Measurements from ENCODE around the gene RPS16.

Gene RPS16

DNA sequence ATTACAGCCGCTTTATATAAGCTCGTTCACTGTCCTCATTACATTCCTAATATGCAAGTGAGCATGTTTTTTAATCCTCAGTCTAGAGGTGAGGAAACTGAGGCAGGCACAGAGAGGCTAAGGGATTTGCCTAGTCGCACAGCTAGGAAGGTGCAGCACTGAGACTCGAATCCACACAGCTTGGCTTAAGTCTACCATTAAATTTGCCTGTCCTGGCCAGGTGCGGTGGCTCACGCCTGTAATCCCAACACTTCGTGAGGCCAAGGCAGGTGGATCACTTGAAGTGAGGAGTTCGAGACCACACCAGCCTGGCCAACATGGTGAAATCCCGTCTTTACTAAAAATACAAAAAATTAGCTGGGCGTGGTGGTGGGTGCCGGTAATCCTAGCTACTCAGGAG is 8.0 kb downstream of the RPS16 start:
- TF ChIP-seq, protein P1, sequence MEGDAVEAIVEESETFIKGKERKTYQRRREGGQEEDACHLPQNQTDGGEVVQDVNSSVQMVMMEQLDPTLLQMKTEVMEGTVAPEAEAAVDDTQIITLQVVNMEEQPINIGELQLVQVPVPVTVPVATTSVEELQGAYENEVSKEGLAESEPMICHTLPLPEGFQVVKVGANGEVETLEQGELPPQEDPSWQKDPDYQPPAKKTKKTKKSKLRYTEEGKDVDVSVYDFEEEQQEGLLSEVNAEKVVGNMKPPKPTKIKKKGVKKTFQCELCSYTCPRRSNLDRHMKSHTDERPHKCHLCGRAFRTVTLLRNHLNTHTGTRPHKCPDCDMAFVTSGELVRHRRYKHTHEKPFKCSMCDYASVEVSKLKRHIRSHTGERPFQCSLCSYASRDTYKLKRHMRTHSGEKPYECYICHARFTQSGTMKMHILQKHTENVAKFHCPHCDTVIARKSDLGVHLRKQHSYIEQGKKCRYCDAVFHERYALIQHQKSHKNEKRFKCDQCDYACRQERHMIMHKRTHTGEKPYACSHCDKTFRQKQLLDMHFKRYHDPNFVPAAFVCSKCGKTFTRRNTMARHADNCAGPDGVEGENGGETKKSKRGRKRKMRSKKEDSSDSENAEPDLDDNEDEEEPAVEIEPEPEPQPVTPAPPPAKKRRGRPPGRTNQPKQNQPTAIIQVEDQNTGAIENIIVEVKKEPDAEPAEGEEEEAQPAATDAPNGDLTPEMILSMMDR (IDR thresholded peaks at IDR 0.05; ENCODE audit: low read depth, low read length, missing control alignments): no peak
- no peak overlapping the region for H3K4me3 ChIP-seq (ENCODE audit: low read depth, low read length)
- DNase-seq (ENCODE audit: low read depth): no peak
- in situ Hi-C loops (cut with HindIII; ENCODE audit: low sequenced_read_pairs): no loop called here

DNA sequence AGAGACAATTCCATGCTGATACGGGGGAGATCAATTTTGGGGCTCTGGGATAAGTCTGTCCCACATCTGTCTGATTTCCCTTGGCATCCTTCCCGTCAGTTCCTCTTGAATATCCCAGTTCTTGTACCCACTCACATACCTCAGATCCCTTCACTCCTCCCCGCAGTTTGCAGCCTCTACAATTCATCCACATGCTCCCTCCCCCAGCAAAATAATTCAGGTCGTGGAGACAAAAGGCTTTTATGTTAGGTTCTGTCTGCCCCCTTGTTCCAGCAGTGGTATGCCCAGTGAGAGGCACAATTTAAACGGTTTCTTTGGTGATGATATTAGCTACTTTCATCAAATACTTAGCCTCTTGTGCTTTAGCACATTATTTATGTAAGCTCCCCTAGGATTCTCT is 9.6 kb downstream of the RPS16 start:
- DNase-seq (ENCODE audit: low read depth): no peak
- H3K4me3 ChIP-seq (ENCODE audit: low read depth, low read length): no peak overlapping the region
- TF ChIP-seq, protein P1 (IDR thresholded peaks at IDR 0.05; ENCODE audit: low read depth, low read length, missing control alignments): no peak
- in situ Hi-C loops (cut with HindIII; ENCODE audit: low sequenced_read_pairs): no loop called here

DNA sequence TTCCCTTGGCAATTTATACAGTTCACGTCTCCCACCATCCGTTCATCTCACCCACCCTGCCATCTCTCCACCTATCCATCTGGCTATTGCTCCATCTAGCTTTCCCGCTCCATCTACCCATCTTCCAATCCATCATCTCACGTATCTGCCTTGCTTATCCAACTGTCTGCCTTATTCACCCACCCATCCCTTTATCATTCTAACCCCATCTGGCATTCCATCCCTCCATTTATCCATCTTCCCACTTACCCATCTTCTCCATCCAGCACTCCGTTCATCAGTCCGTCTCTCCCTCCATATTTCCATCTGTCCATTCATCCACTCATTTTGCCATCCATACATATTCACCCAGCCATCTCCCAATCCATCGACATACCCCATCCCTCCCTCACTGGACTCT is 10.0 kb downstream of the RPS16 start:
- DNase-seq (ENCODE audit: low read depth): no peak
- in situ Hi-C loops (cut with HindIII; ENCODE audit: low sequenced_read_pairs): no loop called here
- TF ChIP-seq, protein P1 (IDR thresholded peaks at IDR 0.05; ENCODE audit: low read depth, low read length, missing control alignments): no peak
- no peak overlapping the region for H3K4me3 ChIP-seq (ENCODE audit: low read depth, low read length)

DNA sequence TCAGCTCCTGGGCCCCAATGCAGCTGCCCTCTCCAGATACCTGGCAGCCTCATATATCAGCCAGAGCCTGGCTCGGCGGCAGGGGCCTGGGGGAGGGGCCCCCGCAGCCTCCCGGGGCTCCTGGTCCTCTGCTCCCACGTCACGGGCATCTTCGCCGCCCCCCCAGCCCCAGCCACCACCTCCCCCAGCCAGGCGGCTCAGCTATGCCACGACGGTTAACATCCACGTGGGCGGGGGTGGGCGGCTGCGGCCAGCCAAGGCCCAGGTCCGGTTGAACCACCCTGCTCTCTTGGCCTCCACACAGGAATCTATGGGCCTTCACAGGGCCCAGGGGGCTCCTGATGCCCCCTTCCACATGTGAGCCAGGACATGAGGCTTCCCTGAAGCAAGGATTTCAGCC is 10.8 kb downstream of the RPS16 start:
- in situ Hi-C loops (cut with HindIII; ENCODE audit: low sequenced_read_pairs): no loop called here
- no peak overlapping the region for H3K4me3 ChIP-seq (ENCODE audit: low read depth, low read length)
- TF ChIP-seq, protein P1 (IDR thresholded peaks at IDR 0.05; ENCODE audit: low read depth, low read length, missing control alignments): no peak
- no peak for DNase-seq (ENCODE audit: low read depth)

DNA sequence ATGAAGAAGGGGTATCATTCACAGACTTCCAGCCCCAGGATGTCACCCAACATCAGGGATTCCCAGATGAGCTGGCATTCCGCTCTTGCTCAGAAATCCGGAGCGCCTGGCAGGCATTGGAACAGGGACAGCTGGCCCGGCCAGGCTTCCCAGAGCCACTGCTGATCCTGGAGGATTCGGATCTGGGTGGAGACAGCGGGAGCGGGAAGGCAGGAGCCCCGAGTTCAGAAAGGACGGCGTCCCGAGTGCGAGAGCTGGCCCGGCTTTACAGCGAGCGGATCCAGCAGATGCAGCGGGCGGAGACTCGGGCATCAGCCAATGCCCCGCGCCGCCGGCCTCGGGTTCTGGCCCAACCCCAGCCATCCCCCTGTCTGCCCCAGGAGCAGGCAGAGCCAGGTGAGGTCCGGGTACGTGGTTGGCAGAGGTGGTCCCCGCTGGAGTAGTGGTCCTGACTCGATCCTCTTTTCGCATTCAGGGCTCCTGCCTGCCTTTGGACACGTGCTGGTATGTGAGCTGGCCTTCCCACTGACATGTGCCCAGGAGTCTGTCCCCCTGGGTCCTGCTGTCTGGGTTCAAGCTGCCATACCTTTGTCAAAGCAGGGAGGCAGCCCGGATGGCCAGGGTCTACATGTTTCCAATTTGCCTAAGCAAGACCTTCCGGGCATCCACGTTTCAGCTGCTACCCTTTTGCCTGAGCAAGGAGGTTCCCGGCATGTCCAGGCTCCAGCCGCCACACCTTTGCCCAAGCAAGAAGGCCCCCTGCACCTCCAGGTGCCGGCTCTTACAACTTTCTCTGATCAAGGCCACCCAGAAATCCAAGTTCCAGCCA is 12.3 kb downstream of the RPS16 start:
- in situ Hi-C loops (cut with HindIII; ENCODE audit: low sequenced_read_pairs): no loop called here
- H3K4me3 ChIP-seq (ENCODE audit: low read depth, low read length): no peak overlapping the region
- DNase-seq (ENCODE audit: low read depth): no peak
- TF ChIP-seq, protein P1 (IDR thresholded peaks at IDR 0.05; ENCODE audit: low read depth, low read length, missing control alignments): no peak

DNA sequence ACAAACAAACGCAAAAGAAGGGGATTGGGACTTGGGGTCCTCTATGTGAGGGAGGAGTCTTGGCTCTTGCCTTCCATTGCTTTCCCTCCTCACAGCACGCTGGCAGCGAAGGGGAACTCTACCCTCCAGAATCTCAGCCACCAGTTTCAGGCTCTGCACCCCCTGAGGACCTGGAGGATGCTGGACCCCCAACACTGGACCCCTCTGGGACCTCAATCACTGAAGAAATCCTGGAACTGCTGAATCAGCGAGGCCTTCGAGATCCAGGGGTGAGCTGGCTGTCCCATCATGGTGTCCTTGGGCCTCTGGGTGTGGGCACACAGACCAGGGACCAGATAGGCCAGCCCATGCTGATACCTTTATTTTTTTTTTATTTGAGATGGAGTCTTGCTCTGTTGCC is 13.7 kb downstream of the RPS16 start:
- TF ChIP-seq, protein P1 (IDR thresholded peaks at IDR 0.05; ENCODE audit: low read depth, low read length, missing control alignments): no peak
- in situ Hi-C loops (cut with HindIII; ENCODE audit: low sequenced_read_pairs): no loop called here
- H3K4me3 ChIP-seq (ENCODE audit: low read depth, low read length): no peak overlapping the region
- DNase-seq (ENCODE audit: low read depth): no peak
